Measurements from ENCODE around the gene CLDN3.
"Not testable (repeated sequence)": the region's sequence is repeated elsewhere in the genome, so short reads cannot be mapped to it uniquely, and the experiment has no call there.

Gene CLDN3

GRCh38 chr7:73723813-73724212, 46.3 kb downstream of the CLDN3 start:
- H3K27ac ChIP-seq (ENCODE audit: insufficient read depth, low read depth, low read length, poor library complexity, severe bottlenecking), result no peak overlapping the region
- H3K36me3 ChIP-seq (ENCODE audit: control insufficient read depth, insufficient read depth, low read length), result no peaks in the 10 kb centered on the region
- H3K9me3 ChIP-seq (ENCODE audit: control insufficient read depth, low read length), result no peaks in the 10 kb centered on the region
- H3K27me3 ChIP-seq (ENCODE audit: control insufficient read depth, insufficient read depth, low read length, poor library complexity, severe bottlenecking), result peaks cover 15% of the 10 kb centered on the region
- H3K4me3 ChIP-seq (ENCODE audit: insufficient read depth, low read depth, low read length), result no peak overlapping the region
- WGBS, 2 experiments, result 89 to 96% methylated on average over 1 of the region's 3 CpGs
- no peaks in the 10 kb centered on the region for H3K4me1 ChIP-seq (ENCODE audit: control insufficient read depth, insufficient read depth, low read length)

DNA sequence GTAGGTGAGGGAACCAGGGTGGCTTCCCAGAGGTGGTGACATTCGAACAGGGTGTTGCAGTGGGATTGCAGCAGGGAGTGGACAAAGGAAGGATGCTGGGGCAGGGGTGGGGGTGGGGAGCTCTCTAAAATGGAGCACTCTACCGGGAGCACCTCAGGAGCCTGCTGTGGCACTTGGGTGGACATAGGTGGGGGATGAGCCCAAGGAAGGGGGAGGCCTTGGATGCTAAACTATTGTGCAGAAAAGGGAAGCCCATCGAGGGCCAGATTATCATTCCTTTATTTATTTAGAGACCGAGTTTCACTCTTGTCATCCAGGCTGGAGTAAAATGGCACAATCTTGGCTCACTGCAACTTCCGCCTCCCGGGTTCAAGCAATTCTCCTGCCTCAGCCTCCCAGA, 47.3 kb downstream of the CLDN3 start:
- no peaks in the 10 kb centered on the region for H3K36me3 ChIP-seq (ENCODE audit: control insufficient read depth, insufficient read depth, low read length)
- WGBS, 2 experiments, result 86 to 89% methylated on average over 6 of the region's 6 CpGs

DNA sequence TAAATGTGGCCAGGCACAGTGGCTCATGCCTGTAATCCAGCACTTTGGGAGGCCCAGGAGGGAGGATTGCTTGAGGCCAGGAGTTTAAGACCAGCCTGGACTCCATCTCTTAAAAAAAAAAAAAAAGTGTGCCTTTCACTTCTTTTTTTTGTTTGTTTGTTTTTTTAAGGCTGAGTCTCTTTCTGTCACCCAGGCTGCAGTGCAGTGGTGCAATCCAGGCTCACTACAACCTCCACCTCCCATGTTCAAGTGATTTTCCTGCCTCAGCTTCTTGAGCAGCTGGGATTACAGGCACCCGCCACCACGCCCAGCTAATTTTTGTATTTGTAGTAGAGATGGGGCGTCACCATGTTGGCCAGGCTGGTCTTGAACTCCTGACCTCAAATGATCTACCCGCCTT, 47.9 kb downstream of the CLDN3 start:
- WGBS, 2 experiments, result 88 to 90% methylated on average over 4 of the region's 4 CpGs
- H3K36me3 ChIP-seq (ENCODE audit: control insufficient read depth, insufficient read depth, low read length), result not testable (repeated sequence)

More for the DNA sequence above, 47.3 kb downstream of the CLDN3 start:
- H3K4me1 ChIP-seq (ENCODE audit: control insufficient read depth, insufficient read depth, low read length), result peaks cover 3% of the 10 kb centered on the region
- no peak overlapping the region for H3K27ac ChIP-seq (ENCODE audit: insufficient read depth, low read depth, low read length, poor library complexity, severe bottlenecking)
- H3K4me3 ChIP-seq (ENCODE audit: insufficient read depth, low read depth, low read length), result no peak overlapping the region
- H3K27me3 ChIP-seq (ENCODE audit: control insufficient read depth, insufficient read depth, low read length, poor library complexity, severe bottlenecking), result peaks cover 24% of the 10 kb centered on the region
- H3K9me3 ChIP-seq (ENCODE audit: control insufficient read depth, low read length), result no peaks in the 10 kb centered on the region

GRCh38 chr7:73721377-73721817, 48.7 kb downstream of the CLDN3 start:
- Histone ChIP-seq H3K4me3 (ENCODE audit: insufficient read depth, low read depth, low read length) (no peak overlapping the region), H3K4me1 (ENCODE audit: control insufficient read depth, insufficient read depth, low read length) (peaks cover 3% of the 10 kb centered on the region), H3K9me3 (ENCODE audit: control insufficient read depth, low read length) (no peaks in the 10 kb centered on the region), H3K27ac (ENCODE audit: insufficient read depth, low read depth, low read length, poor library complexity, severe bottlenecking) (no peak overlapping the region), H3K27me3 (ENCODE audit: control insufficient read depth, insufficient read depth, low read length, poor library complexity, severe bottlenecking) (peaks cover 24% of the 10 kb centered on the region), H3K36me3 (ENCODE audit: control insufficient read depth, insufficient read depth, low read length) (no peaks in the 10 kb centered on the region)
- 90 to 96% methylated on average over 3 of the region's 3 CpGs for WGBS, 2 experiments

More for the DNA sequence above, 47.9 kb downstream of the CLDN3 start:
- H3K4me1 ChIP-seq (ENCODE audit: control insufficient read depth, insufficient read depth, low read length); H3K4me3 ChIP-seq (ENCODE audit: insufficient read depth, low read depth, low read length); H3K9me3 ChIP-seq (ENCODE audit: control insufficient read depth, low read length); H3K27ac ChIP-seq (ENCODE audit: insufficient read depth, low read depth, low read length, poor library complexity, severe bottlenecking): not testable (repeated sequence)
- peaks cover 24% of the 10 kb centered on the region for H3K27me3 ChIP-seq (ENCODE audit: control insufficient read depth, insufficient read depth, low read length, poor library complexity, severe bottlenecking)

GRCh38 chr7:73720443-73720842, 49.6 kb downstream of the CLDN3 start:
- not testable (repeated sequence) for H3K36me3 ChIP-seq (ENCODE audit: control insufficient read depth, insufficient read depth, low read length); H3K27ac ChIP-seq (ENCODE audit: insufficient read depth, low read depth, low read length, poor library complexity, severe bottlenecking); H3K4me1 ChIP-seq (ENCODE audit: control insufficient read depth, insufficient read depth, low read length); H3K9me3 ChIP-seq (ENCODE audit: control insufficient read depth, low read length); H3K4me3 ChIP-seq (ENCODE audit: insufficient read depth, low read depth, low read length)
- peaks cover 24% of the 10 kb centered on the region for H3K27me3 ChIP-seq (ENCODE audit: control insufficient read depth, insufficient read depth, low read length, poor library complexity, severe bottlenecking)
- WGBS, 2 experiments, result 92 to 93% methylated on average over 9 of the region's 9 CpGs

DNA sequence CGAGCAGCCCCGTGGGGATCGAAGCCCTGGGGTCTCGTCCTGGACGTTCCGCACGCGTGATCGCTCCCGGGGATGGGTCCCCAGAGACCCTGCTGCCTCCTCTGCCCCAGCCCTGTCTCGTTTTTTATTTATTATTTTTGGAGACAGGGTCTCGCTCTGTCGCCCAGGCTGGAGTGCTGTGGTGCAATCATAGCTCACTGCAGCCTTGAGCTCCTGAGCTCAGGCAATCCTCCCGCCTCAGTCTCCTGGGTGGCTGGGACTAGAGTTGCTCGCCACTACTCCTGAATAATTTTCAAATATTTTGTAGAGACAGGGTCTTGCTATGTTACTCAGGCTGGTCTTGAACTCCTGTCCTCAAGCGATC, 50.3 kb downstream of the CLDN3 start:
- no peaks in the 10 kb centered on the region for H3K9me3 ChIP-seq (ENCODE audit: control insufficient read depth, low read length)
- WGBS, 2 experiments, result 13% methylated on average over 16 of the region's 16 CpGs
- peaks cover 24% of the 10 kb centered on the region for H3K27me3 ChIP-seq (ENCODE audit: control insufficient read depth, insufficient read depth, low read length, poor library complexity, severe bottlenecking)
- H3K4me3 ChIP-seq (ENCODE audit: insufficient read depth, low read depth, low read length), result no peak overlapping the region
- H3K36me3 ChIP-seq (ENCODE audit: control insufficient read depth, insufficient read depth, low read length), result no peaks in the 10 kb centered on the region
- peaks cover 3% of the 10 kb centered on the region for H3K4me1 ChIP-seq (ENCODE audit: control insufficient read depth, insufficient read depth, low read length)
- no peak overlapping the region for H3K27ac ChIP-seq (ENCODE audit: insufficient read depth, low read depth, low read length, poor library complexity, severe bottlenecking)

Data from ectodermal cell (in vitro differentiated cells).